ENCODE data around the gene SSUH2. TPM values are rescaled to one million over a fixed set of nuclear protein-coding genes. Genes with fewer than 3 reads are reported as not detected.

The SSUH2 gene
- total and polyA plus RNA-seq, 7 donors: 0.11 to 1.1 (median 0.36) TPM

GRCh38 chr3:8645712-8646111, 1.1 kb upstream of the SSUH2 start:
- DNase-seq (no peak), ATAC-seq (no peak)
- Histone ChIP-seq H3K27ac (no peak overlapping the region), H3K4me3 (no peak overlapping the region), H3K36me3 (ENCODE audit: insufficient read depth in 1 of 2, low read depth in 1 of 2) (no peaks in the 10 kb centered on the region), H3K27me3 (ENCODE audit: insufficient read depth in 3 of 3, low read length in 2 of 3) (no peaks in the 10 kb centered on the region), H3K9me3 (no peaks in the 10 kb centered on the region), H3K4me1 (no peaks in the 10 kb centered on the region)
- intact Hi-C loops (cut with DNase I): no loop called here
- TF ChIP-seq, protein P1, sequence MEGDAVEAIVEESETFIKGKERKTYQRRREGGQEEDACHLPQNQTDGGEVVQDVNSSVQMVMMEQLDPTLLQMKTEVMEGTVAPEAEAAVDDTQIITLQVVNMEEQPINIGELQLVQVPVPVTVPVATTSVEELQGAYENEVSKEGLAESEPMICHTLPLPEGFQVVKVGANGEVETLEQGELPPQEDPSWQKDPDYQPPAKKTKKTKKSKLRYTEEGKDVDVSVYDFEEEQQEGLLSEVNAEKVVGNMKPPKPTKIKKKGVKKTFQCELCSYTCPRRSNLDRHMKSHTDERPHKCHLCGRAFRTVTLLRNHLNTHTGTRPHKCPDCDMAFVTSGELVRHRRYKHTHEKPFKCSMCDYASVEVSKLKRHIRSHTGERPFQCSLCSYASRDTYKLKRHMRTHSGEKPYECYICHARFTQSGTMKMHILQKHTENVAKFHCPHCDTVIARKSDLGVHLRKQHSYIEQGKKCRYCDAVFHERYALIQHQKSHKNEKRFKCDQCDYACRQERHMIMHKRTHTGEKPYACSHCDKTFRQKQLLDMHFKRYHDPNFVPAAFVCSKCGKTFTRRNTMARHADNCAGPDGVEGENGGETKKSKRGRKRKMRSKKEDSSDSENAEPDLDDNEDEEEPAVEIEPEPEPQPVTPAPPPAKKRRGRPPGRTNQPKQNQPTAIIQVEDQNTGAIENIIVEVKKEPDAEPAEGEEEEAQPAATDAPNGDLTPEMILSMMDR (IDR thresholded peaks at IDR 0.05): no peak
- 45 to 68% (median 54%) methylated on average over 6 of the region's 6 CpGs for WGBS, 3 donors

DNA sequence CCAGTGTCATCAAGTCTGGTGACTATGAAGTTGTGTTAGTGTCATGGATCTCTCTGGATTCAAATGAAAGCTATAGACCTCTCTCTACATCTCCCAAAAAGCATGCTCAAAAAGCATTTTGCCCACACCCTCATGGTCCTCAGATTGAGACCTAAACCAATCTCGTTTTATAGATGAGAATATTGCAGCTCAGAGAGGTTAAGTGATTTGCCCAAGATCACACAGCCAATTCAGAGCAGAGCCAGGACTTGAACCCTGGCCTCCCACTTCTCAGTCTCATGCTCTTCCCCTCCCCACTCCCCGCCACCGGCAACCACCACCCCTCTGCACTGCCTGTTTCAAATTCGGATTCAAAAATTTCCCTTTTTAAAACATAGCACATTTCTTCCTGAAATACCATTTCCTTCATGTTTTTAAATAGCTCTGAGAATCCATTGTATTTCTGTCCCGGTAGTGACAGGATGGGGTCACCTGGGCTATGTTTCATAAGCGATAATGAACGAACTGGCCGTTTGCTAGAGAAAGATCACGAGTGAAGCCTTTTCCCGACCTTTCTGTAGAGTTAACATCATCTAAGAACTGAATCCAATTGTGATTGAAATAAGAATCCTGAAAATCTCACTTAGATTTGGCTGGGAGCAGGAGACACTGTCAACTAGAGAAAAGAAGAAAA, 769 bp downstream of the SSUH2 start:
- 58 to 64% (median 58%) methylated on average over 10 of the region's 10 CpGs for WGBS, 3 donors
- Histone ChIP-seq H3K4me1 (no peaks in the 10 kb centered on the region), H3K36me3 (ENCODE audit: insufficient read depth in 1 of 2, low read depth in 1 of 2) (no peaks in the 10 kb centered on the region), H3K9me3 (no peaks in the 10 kb centered on the region), H3K27ac (no peak overlapping the region), H3K4me3 (no peak overlapping the region), H3K27me3 (ENCODE audit: insufficient read depth in 3 of 3, low read length in 2 of 3) (no peaks in the 10 kb centered on the region)
- DNase-seq (no peak), ATAC-seq (no peak)
- intact Hi-C loops (cut with DNase I): no loop called here
- TF ChIP-seq, protein P1 (IDR thresholded peaks at IDR 0.05): no peak

DNA sequence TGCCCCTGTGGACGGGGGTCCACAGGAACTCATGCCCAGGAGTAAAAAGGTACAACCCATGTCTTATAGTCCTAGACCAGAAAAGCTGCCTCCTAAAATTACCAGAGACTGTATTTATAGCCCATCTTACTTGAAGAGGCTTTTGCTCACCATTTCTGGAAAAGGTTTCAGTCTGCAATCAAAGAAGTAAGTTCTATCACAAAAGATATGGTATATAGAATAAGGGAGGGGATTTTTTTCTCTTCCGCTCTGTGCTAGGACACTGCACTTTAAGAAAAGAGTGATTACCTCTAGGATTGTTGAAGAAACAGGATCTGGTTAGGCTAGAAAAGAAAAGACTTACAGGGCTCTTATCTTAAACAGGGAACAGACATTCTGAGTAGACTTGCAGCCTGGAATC, 2.6 kb downstream of the SSUH2 start:
- intact Hi-C loops (cut with DNase I): no loop called here
- DNase-seq (no peak), ATAC-seq (no peak)
- H3K4me3 ChIP-seq: no peak overlapping the region
- H3K36me3 ChIP-seq (ENCODE audit: insufficient read depth in 1 of 2, low read depth in 1 of 2): no peaks in the 10 kb centered on the region
- no peaks in the 10 kb centered on the region for H3K9me3 ChIP-seq
- TF ChIP-seq, protein P1 (IDR thresholded peaks at IDR 0.05): no peak
- no peak overlapping the region for H3K27ac ChIP-seq
- H3K27me3 ChIP-seq (ENCODE audit: insufficient read depth in 3 of 3, low read length in 2 of 3): no peaks in the 10 kb centered on the region
- WGBS, 3 donors: 96 to 97% (median 96%) methylated on average over 2 of the region's 2 CpGs
- H3K4me1 ChIP-seq: no peaks in the 10 kb centered on the region

DNA sequence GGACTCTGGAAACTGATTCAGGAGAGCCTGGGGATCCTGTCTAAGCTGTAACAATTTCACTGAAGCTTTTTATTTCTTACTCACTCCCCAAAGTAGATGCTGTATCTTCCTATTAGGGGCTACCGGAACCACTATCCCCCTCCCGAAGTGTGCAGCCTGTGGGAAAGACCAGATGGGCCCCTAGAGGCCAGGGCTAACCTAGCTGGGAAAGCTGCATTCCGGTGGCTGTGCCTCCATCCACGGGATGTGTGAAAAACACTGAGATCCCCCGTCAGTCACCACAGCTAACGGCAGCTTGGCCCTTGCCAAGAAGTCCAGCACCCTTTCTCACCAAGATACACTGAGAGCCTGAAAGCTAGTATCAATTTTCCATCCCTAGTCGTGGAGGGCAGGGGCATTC, 3.1 kb downstream of the SSUH2 start:
- TF ChIP-seq, protein P1 (IDR thresholded peaks at IDR 0.05): no peak
- no peak for ATAC-seq
- no peak for DNase-seq
- Histone ChIP-seq H3K4me1 (no peaks in the 10 kb centered on the region), H3K27ac (no peak overlapping the region), H3K27me3 (ENCODE audit: insufficient read depth in 3 of 3, low read length in 2 of 3) (no peaks in the 10 kb centered on the region), H3K4me3 (no peak overlapping the region), H3K9me3 (no peaks in the 10 kb centered on the region), H3K36me3 (ENCODE audit: insufficient read depth in 1 of 2, low read depth in 1 of 2) (no peaks in the 10 kb centered on the region)
- intact Hi-C loops (cut with DNase I): no loop called here
- WGBS, 3 donors: 65 to 73% (median 67%) methylated on average over 7 of the region's 7 CpGs

DNA sequence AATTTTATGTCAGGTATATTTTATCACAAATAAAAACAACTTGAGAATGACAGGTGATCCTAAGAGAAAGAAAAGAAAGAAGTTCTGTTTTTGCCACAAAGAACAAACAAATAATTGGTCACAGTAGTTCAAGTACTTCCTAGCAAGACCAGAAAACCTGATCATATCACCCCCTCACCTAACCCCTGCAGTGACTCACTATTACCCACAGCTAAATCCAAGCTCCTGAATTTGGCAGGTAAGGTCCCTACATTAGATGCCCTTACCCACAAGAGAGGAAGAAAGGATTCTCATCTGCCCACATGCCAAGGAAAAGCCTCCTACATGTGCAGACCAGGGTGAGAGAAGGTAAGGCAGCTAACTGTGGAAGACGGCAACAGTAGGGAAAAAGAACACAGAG, 4.4 kb downstream of the SSUH2 start:
- Histone ChIP-seq H3K27ac (no peak overlapping the region), H3K27me3 (ENCODE audit: insufficient read depth in 3 of 3, low read length in 2 of 3) (no peaks in the 10 kb centered on the region), H3K36me3 (ENCODE audit: insufficient read depth in 1 of 2, low read depth in 1 of 2) (no peaks in the 10 kb centered on the region), H3K4me3 (no peak overlapping the region), H3K9me3 (no peaks in the 10 kb centered on the region), H3K4me1 (no peaks in the 10 kb centered on the region)
- 91 to 100% (median 93%) methylated on average over 1 of the region's 1 CpG for WGBS, 3 donors
- intact Hi-C loops (cut with DNase I): no loop called here
- TF ChIP-seq, protein P1 (IDR thresholded peaks at IDR 0.05): no peak
- ATAC-seq: no peak
- DNase-seq: no peak
